HG03045 (cell line): ENCODE measurements around the gene EXOSC9.
"Not testable (repeated sequence)": the region's sequence is repeated elsewhere in the genome, so short reads cannot be mapped to it uniquely, and the experiment has no call there.

ENCODE experiments used
- ATAC-seq: cut with Tn5 transposase; IDR thresholded peaks from one replicate; pipeline ENCODE4 v1.9.1; 2021; ENCODE audit warnings: mild to moderate bottlenecking, moderate library complexity; ENCODE audit not compliant: unreplicated experiment

The EXOSC9 gene, protein sequence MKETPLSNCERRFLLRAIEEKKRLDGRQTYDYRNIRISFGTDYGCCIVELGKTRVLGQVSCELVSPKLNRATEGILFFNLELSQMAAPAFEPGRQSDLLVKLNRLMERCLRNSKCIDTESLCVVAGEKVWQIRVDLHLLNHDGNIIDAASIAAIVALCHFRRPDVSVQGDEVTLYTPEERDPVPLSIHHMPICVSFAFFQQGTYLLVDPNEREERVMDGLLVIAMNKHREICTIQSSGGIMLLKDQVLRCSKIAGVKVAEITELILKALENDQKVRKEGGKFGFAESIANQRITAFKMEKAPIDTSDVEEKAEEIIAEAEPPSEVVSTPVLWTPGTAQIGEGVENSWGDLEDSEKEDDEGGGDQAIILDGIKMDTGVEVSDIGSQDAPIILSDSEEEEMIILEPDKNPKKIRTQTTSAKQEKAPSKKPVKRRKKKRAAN

DNA sequence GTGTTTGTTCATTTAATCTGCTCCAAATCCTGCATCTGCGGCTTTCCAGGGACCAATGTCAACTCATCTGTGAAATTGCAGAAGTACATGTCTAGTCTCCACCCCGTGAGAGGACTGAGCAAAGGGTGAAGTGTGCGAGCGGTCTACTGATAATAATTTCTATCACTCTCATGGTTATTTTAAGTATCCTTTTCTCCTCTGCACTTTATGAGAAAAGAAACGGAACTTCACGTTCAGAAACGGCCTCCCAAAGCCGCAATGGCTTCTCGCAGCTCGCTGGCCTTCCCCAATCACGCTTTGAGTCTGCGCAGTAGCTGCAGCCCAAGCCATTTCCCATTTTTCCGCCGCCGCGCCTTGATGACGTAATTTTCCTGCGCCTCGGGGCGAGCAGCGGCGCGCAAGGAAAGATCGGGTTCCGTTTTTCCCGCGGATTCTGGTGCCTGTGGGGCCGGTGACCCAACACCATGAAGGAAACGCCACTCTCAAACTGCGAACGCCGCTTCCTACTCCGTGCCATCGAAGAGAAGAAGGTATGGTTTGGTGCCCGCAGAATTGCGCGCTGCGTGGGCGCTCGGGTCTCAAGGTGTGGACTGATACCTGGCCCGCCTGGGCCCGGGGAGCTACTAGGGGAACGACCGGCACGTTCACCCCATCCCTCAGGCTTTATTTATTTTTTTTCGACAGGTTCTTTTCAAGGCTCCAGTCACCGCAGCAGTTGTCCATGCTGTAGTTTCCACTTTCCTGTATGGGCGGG, at the start of gene EXOSC9:
TSS of gene EXOSC9 (plus strand) at position 363 of the 754 bp plus-strand sequence. CDS start at position 465, 102 bp downstream.
- ATAC-seq: peak; percentile 83

DNA sequence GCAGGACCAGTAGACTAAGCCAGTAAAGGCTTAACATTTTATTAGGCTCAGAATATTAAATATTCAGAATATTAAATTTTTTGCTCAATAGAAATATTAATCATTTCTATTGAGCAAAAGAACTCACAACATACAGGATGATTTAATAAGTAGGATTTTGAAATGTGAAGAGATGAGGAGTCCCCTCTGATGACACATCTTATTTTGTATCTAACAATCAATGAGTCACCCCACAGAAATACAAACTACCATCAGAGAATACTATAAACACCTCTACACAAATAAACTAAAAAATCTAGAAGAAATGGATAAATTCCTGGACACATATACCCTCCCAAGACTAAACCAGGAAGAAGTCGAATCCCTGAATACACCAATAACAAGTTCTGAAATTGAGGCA, 49.0 kb upstream of the EXOSC9 start:
- not testable (repeated sequence) for ATAC-seq

DNA sequence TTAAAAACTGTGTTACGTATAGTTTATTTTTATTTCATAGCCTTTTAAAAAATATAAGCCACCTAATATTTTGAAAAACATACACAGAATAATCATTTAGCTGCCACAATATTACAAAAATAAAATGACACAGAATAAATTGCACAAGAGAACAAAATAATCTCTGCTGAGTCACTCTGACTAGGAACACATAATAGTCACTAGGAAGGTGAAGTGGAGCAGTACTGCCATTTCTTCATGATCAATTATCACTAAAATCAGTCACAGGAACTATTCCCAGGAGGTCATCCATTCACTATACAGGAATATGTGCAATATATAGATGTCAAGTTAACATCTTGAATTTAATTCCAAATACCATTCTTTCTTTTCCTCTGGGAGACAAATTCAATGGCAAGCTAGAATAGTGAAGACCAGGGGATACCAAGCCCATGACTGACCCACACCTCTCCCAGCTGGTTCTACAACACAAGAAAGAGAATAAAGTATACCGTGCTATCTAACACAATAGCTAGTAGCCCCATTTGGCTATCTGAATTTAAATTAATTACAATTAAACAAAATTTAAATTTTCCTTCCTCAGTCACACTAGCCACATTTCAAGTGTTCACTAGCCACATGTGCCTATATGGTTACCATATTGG, 42.1 kb upstream of the EXOSC9 start:
- ATAC-seq: no peak

DNA sequence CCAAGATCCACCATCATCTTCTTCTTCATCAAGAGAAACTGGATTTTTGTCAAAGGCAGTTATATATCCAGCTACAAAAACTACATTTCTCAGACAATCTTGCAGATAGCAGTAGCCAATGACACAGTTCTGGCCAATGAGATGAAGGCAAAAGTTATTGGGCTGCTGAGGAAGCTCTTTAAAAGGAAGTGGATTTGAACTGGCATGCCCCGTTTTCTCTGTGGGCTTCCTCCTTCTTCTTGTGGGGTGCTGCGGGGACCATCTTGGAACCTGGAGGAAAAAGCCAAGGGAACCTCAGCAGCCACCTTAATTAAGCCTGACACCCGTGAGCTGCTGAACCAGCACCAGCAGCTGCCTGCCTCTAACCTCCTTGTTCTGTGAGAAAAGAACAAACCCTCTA, 40.9 kb upstream of the EXOSC9 start:
- no peak for ATAC-seq

DNA sequence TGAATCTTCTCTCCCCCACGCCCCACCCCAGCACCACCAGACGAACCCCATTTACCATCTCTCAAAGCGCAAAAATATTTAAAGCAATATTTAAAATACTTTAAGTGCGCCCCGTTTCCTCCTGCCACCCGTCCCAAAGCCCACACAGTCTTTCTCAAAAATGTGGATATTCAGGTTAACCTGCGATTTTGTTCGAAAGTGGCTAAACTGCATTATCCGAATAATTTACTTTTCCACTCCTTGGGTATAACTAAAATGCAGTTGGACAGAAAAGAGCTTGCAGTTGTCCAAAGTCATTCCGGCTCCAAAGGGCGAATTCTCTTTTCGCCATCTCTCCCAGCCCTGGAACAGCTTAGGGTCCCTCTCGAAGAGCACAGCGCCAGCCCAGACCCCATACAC, 36.8 kb upstream of the EXOSC9 start:
- no peak for ATAC-seq

DNA sequence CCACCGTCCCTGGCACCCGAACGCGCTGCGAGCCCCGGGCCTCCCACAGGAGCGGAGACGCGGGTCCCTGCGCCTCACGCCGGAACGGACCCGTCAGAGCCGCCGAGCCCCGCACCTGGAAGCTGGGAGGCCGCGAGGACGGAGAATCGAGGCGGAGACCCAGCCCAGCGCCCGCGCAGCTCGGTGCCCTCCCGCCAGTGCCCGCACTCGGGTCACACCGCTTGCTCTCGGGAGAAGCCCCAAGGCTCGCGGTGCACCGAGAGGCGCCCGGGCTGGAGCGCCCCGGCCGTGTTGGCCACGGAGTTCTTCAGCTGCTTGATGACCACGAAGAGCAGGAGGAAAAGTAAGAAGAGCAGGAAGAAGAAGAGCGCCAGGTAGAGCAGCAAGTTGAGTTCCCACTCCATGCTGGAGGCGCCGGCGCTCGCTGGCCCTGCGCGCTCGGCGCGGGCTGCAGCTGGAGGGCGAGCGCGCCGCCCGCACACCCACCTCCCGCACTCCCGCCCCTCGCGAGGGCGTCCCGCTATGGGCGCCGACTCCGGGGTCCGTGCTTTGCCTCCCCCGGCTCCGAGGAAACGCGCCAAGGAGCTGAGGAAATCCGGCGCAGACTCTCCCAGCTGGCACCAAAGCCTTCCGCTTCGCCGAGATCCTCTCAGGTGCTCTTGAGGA, 36.3 kb upstream of the EXOSC9 start, which contains the start of gene SMIM43:
TSS of gene SMIM43 (minus strand) at position 463 of the 666 bp plus-strand sequence. CDS start at position 404, 59 bp downstream.
- ATAC-seq: no peak

DNA sequence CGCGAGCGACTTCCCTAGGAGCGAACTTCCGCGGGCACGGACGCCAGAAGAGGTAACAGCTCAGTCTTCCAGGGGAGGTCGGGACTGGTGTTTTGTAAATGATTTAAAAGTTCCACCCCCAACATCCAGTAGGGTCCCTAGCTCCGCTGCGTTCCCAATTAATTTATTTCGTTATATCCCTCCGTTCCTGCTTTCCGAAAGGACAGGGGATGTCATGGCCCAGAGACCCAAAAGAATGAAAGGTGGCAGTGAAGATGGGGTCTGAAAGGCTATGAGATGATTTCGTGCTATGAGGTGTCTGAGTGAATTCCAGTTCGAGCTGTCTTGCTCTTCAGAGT, 35.8 kb upstream of the EXOSC9 start:
- ATAC-seq: no peak

DNA sequence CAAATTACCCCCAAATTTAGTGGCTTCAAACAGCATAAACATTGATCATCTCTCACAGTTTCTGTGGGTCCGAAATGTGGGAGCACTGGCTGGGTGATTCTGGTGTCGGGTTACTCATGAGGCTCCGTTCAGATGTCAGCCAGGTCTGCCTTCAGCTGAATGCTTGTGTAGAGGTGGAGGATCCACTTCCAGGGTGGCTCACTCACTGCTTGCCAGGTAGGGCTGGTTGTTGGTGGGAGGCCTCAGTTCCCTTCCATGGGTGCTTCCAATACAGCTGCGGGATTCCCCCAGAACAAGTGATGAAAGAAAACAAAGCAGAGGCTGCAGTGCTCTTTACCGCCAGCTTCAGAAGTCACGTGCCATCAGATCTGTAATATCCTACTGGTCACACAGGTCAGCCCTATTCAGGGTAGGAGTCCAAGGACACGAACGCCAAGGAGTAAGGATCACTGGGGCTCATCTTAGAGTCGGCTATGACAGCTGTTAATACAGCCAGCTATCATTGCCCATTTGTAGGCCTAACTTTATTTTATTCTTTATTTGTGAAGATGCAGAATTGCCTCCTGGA, 35.1 kb upstream of the EXOSC9 start:
- ATAC-seq: no peak

DNA sequence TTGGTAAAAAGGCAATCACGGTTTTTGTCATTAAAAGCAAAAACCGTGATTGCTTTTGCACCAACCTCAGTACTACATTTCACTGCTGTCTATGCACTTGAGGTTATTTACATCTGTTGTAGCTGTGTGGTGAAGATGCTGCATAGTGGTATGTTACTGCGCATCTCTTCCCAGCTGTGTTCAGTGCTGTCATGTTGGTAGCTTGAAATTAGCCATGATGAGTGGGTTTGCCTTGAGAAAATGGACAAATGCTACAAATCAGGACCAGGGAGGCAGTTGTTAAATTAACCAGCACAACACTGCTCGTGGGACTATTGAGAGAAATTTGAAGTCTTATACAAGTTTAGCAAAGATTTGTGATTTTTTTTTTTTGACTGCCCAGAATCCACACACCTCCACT, 34.0 kb upstream of the EXOSC9 start:
- ATAC-seq: no peak

DNA sequence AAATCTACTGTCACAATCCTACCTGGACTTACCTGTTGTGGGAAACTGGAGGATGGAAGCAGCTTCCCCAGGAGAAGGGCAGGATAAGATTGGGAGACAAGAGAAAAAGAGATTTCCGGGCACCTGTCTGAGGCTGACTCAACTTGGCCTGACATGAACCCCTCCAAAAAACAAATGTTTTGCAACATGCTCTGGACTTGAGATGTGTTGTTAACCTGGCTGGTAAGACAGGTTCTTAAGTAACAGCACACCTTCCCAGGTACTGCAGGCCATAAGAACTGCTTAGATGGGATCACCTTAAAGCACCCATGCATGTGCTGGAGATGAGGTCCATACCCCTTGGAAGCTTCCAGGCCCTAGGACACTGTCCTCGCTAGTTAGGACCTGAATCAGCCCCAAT, 31.8 kb upstream of the EXOSC9 start:
- ATAC-seq: no peak

DNA sequence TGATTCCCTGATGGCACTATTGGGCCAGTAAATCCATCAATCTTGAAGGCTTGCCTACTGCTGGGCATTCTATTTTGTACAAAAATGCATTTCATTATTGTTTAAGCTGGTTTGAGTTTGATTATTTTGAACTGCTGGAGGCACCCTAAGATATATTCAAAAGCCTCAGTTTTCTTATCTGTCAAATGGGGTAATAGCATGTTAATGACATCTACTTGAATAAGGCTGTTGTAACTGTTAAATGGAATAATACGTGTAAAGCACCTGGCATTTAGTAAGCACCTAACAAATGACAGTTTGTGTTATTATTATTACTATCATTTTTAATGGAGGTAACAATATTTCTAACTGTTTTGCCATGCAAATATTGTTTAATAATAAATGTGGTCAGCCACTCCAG, 29.3 kb upstream of the EXOSC9 start:
- ATAC-seq: no peak

DNA sequence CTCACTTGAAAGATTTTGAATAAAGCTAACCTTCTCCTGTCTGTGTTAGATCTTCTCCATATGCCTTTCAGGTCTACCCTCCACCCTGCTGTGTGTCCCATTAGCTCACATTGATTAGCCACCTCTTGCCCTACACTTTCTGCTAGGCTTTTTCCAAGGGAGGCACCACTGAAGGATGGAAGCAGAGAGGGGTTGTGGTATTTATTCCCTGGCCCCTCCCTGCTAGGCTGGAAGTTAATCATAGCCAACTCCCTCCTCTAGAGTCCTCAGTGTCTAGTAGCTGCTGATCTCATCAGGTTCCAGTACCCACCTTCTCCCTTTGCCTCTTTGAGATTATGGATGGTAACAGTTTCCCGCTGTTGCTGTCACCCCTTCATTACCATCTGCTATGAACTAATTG, 27.2 kb upstream of the EXOSC9 start:
- no peak for ATAC-seq

DNA sequence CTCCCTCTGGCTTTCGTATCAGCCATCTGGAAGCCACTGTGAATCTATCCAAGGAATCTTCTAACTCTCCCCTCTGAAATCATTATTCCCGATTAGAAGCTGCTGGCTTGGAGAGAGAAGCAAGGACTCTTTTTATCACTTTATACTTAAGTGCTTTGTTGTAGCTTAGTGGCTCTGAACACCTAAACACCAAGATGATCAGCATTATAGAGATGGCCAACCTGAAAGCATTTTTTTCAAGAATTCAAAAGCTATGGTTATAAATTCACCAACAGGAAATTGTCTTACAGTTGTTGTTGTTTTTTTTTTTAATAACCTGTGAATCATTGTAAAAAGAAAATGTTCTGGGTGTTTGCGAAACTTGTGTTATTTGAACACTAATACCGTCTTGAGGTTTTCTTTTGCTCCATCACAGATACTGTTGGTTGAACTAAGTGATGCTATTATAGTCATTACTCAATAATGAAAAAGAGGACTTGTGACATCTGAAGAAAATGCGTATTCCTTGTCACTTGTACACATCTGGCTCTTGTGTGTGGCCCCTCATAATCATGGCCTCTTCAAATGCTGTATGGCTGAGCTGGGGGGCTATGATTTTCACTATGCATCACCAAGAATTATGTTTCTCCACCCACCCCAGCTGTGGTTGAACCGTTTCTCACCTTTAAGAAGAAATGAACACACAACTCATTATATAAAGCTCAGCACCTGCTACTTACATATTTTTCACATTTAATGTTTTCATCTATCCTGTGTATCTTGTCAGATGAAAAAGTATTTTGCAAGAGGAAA, 24.3 kb upstream of the EXOSC9 start:
- ATAC-seq: no peak

DNA sequence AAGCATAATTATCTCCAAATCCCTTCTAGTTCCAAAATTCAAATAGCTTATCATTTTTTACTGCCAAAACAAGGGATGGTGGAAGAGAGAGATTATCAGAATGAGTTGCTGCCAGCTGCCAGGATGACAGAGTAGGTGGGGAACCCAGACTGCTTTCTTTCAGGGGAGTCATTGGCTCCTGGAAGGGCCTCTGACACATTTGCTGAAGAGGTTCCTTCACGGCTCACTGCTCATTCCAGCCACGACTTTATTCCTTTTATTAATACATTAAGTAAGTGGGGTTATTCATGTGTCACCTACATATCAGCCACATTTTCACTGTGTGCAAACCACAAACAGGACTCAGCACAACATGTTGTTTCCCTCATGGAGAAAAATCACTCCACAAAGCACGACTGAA, 23.5 kb upstream of the EXOSC9 start:
- ATAC-seq: peak; percentile 72

DNA sequence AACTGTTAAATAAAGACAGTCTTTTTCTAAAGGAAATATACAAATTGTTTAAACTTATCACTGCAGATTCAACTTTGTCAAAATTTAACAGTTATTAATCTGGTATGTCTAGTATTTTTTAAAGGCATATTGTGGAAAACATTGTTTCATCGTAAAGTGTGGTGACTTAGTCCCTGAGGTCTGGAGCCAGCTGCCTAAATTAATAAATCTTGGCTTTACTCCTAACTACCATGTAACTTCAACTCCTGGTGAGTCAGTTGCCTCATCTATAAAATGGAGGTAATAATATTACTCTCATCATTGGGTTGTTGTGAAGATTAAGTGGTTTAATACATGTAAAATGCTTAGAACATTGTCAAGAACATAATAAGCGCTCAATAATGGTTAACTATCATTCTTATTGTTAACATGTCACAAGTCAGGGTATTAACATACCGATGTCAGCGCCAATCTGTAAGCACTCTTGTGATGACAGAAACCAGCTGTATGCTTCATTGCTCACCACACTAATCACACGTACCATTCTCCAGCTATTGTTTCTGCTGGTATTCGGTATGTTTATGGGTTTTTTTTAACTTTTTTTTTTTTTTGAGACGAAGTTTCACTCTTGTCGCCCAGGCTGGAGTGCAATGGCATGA, 22.0 kb upstream of the EXOSC9 start:
- no peak for ATAC-seq

DNA sequence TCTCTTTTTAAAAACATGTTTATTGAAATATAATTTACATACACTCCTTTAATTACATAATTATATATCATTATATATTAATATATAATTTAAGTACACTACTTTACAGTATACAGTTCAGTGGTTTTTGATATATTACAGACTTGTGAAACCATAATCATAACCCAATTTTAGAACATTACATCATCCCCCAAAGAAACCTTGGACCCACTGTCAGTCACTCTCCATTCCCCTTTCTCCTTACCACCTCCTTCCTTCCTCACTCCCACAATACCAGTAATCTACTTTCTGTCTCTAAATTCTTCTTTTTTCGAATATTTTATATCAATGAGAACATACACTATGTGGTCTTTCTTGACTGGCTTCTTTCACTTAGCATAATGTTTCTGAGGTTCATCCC, 17.9 kb upstream of the EXOSC9 start:
- no peak for ATAC-seq

DNA sequence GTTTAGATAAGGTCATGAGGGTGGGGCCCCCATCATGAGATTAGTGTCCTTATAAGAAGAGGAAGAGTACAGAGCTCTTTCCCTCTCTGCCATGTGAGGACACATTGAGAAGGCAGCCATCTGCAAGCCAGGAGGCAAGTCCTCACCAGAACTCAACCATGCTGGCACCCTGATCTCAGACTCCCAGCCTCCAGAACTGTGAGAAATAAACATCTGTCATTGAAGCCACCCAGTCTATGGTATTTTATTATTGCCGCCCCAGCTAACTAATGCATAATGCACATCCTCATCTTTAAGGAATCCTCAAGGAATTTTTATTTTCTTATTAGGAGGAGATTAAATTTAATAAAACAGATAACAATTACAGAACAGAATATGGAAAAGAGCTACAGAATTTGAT, 16.7 kb upstream of the EXOSC9 start:
- no peak for ATAC-seq

DNA sequence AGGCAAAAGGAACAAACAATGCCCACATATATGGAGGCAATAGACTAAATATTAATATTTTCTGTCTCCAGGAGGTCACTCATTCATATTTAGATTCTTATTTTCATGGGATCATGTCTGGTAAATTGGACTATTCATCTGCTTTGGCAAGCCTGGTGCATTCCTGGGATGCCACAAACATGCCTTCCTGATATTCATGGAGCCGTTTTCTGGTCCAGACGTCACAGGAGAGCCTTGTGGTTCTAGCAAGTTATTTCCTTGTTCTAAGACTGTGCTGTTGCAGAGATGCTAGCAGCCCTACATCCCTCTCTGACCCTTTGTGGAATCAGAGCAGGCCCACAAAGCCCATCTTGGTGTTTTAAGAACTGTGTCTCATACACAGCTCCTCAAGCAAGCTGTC, 16.1 kb upstream of the EXOSC9 start:
- no peak for ATAC-seq

DNA sequence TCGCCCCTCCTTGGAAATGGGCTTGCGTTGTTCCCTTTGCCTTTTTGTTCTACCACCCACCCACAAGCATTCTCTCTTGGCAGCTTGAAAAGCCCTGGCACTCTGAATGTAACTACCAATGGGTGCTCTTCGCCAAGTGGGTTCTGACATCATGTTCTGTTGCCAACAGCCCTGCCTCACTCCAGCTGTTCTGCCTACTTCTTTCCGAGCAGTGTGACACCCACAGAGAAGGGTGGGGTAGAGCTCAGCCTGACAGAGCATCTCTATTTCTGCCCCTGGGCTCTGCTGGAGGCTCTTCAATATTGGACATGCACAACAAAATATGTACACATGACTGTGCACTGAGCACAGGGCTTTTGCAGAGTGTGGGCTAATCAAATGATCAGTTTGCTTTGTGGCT, 15.6 kb upstream of the EXOSC9 start:
- ATAC-seq: no peak

DNA sequence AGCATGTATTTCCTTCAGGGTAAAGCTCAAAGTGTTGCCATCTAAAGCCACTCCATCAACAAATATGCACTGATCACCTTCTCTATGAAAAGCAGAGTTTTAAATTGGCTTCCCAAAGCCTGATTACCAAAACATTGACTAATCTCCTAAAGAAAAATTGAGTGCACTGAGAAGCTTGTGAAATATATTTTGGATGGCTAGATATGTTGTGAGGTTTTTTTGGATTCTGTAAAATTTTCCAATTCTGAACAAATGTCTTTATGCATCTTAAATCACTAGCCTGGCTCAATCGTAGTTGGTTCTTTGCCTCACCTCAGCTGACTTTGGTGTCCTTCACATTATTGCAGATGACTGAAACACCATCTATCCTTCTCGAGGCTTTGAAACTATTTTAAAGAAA, 14.9 kb upstream of the EXOSC9 start:
- ATAC-seq: no peak
